Tibial nerve (tissue), 4 donors: ENCODE measurements around the gene RYR1. TPM values are rescaled to one million over a fixed set of nuclear protein-coding genes. Genes with fewer than 3 reads are reported as not detected.

Experiments
- DNase-seq, 2 donors: peaks; one replicate each; pipeline ENCODE4 v3.0.0-alpha.2; 2019; ENCODE audit warnings: low spot score in 2 of 2
- H3K27ac ChIP-seq, 4 donors: fragments of 200-600 bp; sonication (generic) in 3 of 4; one replicate each; pipeline ENCODE4 v1.5.1; 2017 to 2019; ENCODE audit warnings: mild to moderate bottlenecking in 1 of 4
- H3K27me3 ChIP-seq, 2 donors: fragments of 200-600 bp; sonication (generic) in 1 of 2; one replicate each; pipeline versions ENCODE4 v1.5.1 to v1.6.0; 2017 to 2019
- H3K36me3 ChIP-seq, 3 donors: fragments of 200-600 bp; sonication (generic); one replicate each; pipeline ENCODE4 v1.5.1; 2018 to 2019
- H3K4me1 ChIP-seq, 4 donors: fragments of 200-600 bp; sonication (generic) in 3 of 4; one replicate each; pipeline ENCODE4 v1.5.1; 2017 to 2019
- H3K4me3 ChIP-seq, 4 donors: fragments of 200-600 bp; sonication (generic) in 3 of 4; one replicate each; pipeline ENCODE4 v1.5.1; 2017 to 2019; ENCODE audit warnings: mild to moderate bottlenecking in 1 of 4, moderate library complexity in 1 of 4
- H3K9me3 ChIP-seq, 4 donors: fragments of 200-600 bp; sonication (generic) in 3 of 4; one replicate each; pipeline ENCODE4 v1.5.1; 2017 to 2019
- EP300 ChIP-seq, 2 donors: sonication (generic); formaldehyde crosslinking; IDR thresholded peaks; one replicate each; pipeline ENCODE4 v1.6.1; 2017; ENCODE audit warnings: antibody characterized with exemption in 2 of 2, mild to moderate bottlenecking in 1 of 2
- POLR2A ChIP-seq, 2 donors: fragments of 450-650 bp; IDR thresholded peaks; one replicate each; pipeline ENCODE4 v1.6.1; 2017; ENCODE audit warnings: antibody characterized with exemption in 2 of 2, mild to moderate bottlenecking in 2 of 2, moderate library complexity in 2 of 2
- WGBS, 2 donors: methylation state at CpG; one replicate each; pipeline ENCODE4 v1.1.5; 2018; 5-methylcytosine and 5-hydroxymethylcytosine counted together
- total RNA-seq, 4 donors: library from RNA; depleted of rRNA; stranded (reverse); fragments of >200 nt; gene quantifications; one replicate each; pipeline ENCODE4 v1.1.0, GENCODE V29; 2016
- TF ChIP-seq, protein P1 (sequence below), 5 experiments: fragments of 200-600 bp in 3 of 5; fragments of 450-650 bp in 2 of 5; sonication (generic) in 3 of 5; IDR thresholded peaks; one replicate each; pipeline ENCODE4 v1.5.1; 2016 to 2019; ENCODE audit warnings: antibody characterized with exemption in 5 of 5, mild to moderate bottlenecking in 3 of 5, moderate library complexity in 2 of 5

Gene RYR1
- total RNA-seq, 4 donors from 2014 or later = 5.7 to 18.1 (median 12.0) TPM

DNA sequence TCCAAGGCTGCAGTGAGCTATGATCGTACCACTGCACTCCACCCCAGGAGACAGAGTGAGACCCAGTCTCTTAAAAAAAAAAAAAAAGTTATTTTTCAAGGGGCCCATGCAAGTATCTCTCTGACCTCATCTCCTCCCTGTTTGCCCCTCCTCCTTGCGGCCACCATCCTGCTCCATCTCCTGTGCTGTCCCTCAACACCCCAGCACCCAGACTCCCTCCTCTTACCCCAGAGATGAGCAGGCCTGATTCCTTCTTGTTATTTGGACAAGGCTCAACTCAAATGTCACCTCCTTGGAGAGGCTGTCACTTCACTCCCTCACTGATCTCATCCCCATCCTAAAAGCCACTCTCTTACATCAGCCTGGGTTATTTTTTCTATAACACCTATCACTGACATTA is 4.4 kb downstream of the RYR1 start:
- no peaks in the 10 kb centered on the region for H3K36me3 ChIP-seq
- H3K4me1 ChIP-seq = peaks cover 0 to 4% (median 0%) of the 10 kb centered on the region in 4 donors
- peaks cover 0 to 33% of the 10 kb centered on the region in 2 donors for H3K27me3 ChIP-seq
- no peak for DNase-seq
- no peaks in the 10 kb centered on the region for H3K9me3 ChIP-seq
- H3K4me3 ChIP-seq = no peak overlapping the region
- H3K27ac ChIP-seq = no peak overlapping the region
- TF ChIP-seq POLR2A (IDR thresholded peaks at IDR 0.05) (no peak), EP300 (IDR thresholded peaks at IDR 0.05) (no peak)
- TF ChIP-seq, protein P1, sequence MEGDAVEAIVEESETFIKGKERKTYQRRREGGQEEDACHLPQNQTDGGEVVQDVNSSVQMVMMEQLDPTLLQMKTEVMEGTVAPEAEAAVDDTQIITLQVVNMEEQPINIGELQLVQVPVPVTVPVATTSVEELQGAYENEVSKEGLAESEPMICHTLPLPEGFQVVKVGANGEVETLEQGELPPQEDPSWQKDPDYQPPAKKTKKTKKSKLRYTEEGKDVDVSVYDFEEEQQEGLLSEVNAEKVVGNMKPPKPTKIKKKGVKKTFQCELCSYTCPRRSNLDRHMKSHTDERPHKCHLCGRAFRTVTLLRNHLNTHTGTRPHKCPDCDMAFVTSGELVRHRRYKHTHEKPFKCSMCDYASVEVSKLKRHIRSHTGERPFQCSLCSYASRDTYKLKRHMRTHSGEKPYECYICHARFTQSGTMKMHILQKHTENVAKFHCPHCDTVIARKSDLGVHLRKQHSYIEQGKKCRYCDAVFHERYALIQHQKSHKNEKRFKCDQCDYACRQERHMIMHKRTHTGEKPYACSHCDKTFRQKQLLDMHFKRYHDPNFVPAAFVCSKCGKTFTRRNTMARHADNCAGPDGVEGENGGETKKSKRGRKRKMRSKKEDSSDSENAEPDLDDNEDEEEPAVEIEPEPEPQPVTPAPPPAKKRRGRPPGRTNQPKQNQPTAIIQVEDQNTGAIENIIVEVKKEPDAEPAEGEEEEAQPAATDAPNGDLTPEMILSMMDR (IDR thresholded peaks at IDR 0.05) = no peak
- 71 to 78% methylated on average over 2 of the region's 2 CpGs for WGBS, 2 donors

DNA sequence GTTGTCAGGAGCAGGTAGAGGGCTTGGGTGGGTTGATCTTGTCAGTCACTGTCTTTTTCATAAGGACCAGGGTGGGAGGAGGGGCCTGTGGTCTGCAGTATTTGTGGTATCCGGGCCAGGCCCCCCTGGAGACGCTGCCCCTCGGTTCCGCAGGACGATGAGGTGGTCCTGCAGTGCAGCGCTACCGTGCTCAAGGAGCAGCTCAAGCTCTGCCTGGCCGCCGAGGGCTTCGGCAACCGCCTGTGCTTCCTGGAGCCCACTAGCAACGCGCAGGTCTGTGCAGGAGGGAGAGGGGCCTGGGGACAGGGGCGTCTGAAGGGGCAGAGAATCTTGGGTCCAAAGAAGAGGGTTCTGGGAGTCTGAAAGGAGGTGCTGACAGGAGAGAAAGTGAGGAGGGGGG is 7.1 kb downstream of the RYR1 start:
- TF ChIP-seq, protein P1 (IDR thresholded peaks at IDR 0.05) = no peak
- no peak for TF ChIP-seq POLR2A (IDR thresholded peaks at IDR 0.05)
- TF ChIP-seq EP300 (IDR thresholded peaks at IDR 0.05) = no peak
- 66 to 70% methylated on average over 14 of the region's 14 CpGs for WGBS, 2 donors

DNA sequence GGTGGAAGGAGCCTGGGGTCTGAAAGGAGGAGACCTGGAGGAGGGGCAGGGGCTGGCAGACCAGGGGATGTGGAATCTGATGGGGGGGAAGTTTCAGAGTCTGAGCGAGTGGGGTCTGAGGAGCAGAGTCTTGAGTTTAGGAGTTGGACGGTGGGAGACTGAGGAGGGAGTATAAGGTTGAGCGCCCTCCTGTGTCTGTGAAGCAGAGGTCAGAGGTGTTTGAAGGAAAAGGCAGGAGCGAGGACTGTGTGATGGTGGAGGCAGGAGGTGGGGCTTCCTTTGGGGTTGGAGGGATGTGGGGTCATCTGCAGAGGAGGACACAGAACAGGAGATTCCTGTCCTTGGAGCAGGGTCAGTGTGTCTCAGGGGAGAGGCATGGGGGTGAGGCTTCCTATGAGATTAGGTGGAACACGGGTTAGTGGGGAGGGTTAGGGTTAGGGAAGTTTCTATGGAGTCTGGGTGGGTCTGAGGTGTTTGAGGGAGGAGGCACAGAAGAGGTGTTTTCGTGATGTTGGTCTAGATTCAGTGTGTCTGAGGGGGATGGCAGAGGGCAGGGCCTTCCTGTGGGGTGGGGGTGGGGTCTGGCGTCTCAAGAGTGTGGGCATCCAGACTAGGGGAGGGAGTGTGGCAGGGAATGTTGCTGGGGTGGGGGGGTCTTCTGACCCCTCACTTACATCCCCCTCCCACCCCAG is 8.3 kb downstream of the RYR1 start:
- H3K4me3 ChIP-seq = no peak overlapping the region
- no peaks in the 10 kb centered on the region for H3K27me3 ChIP-seq
- no peak overlapping the region for H3K27ac ChIP-seq
- no peak for TF ChIP-seq POLR2A (IDR thresholded peaks at IDR 0.05)
- TF ChIP-seq, protein P1 (IDR thresholded peaks at IDR 0.05) = no peak
- TF ChIP-seq EP300 (IDR thresholded peaks at IDR 0.05) = no peak
- WGBS, 2 donors = 30 to 47% methylated on average over 6 to 7 of the region's 7 CpGs
- no peaks in the 10 kb centered on the region for H3K4me1 ChIP-seq
- no peaks in the 10 kb centered on the region for H3K36me3 ChIP-seq
- no peak for DNase-seq
- no peaks in the 10 kb centered on the region for H3K9me3 ChIP-seq

More for the DNA sequence above, 7.1 kb downstream of the RYR1 start:
- H3K36me3 ChIP-seq = no peaks in the 10 kb centered on the region
- no peaks in the 10 kb centered on the region for H3K4me1 ChIP-seq
- no peak for DNase-seq
- H3K9me3 ChIP-seq = no peaks in the 10 kb centered on the region
- H3K27ac ChIP-seq = no peak overlapping the region
- H3K4me3 ChIP-seq = no peak overlapping the region
- peaks cover 0 to 7% of the 10 kb centered on the region in 2 donors for H3K27me3 ChIP-seq

DNA sequence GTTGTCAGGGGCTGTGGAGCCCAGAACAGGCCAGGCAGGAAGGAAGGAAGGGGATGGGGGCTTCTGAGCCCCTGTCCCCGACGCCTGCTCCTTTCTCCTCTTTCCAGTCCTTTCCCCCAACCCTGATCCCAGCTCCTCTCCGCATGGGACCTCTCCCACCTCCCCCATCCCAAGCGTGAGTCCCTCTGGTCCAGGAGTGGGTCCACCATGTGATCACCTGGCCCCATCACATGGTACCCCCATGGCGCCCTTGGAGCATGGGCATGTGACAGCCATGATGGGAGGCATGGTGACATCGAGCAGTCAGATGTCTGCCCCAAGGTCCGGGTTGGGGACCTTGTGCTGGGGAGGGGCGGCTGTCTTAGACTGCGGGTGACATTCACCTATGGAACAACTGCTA is 9.2 kb downstream of the RYR1 start:
- H3K27ac ChIP-seq = no peak overlapping the region
- no peak for DNase-seq
- no peak overlapping the region for H3K4me3 ChIP-seq
- H3K9me3 ChIP-seq = no peaks in the 10 kb centered on the region
- no peaks in the 10 kb centered on the region for H3K36me3 ChIP-seq
- TF ChIP-seq EP300 (IDR thresholded peaks at IDR 0.05) = no peak
- TF ChIP-seq, protein P1 (IDR thresholded peaks at IDR 0.05) = no peak
- TF ChIP-seq POLR2A (IDR thresholded peaks at IDR 0.05) = no peak
- no peaks in the 10 kb centered on the region for H3K4me1 ChIP-seq
- no peaks in the 10 kb centered on the region for H3K27me3 ChIP-seq
- WGBS, 2 donors = 89% methylated on average over 8 to 9 of the region's 9 CpGs

DNA sequence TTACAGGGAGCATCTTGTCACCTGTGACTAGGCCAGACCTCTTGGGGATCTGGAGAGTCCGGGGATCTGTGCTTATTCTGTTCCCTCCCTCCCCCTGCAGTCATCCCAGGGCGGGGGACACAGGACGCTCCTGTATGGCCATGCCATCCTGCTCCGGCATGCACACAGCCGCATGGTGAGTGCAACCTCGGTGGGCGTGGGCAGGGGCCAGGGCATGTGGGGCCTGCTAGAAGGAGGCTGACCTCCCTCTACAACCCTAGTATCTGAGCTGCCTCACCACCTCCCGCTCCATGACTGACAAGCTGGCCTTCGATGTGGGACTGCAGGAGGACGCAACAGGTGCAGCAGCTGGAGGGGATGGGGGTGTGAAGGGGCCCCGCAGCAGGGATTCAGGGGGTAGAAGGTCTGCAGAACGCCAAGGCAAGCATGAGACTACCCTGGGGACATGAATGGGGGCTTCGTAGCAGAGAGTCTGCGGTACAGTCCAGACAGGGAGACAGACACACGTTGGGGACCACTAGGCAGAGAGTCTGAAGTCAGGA is 10.0 kb downstream of the RYR1 start:
- Histone ChIP-seq H3K27me3 (no peaks in the 10 kb centered on the region), H3K9me3 (no peaks in the 10 kb centered on the region), H3K36me3 (no peaks in the 10 kb centered on the region), H3K4me3 (no peak overlapping the region), H3K4me1 (no peaks in the 10 kb centered on the region), H3K27ac (no peak overlapping the region)
- TF ChIP-seq, protein P1 (IDR thresholded peaks at IDR 0.05) = no peak
- TF ChIP-seq EP300 (IDR thresholded peaks at IDR 0.05) (no peak), POLR2A (IDR thresholded peaks at IDR 0.05) (no peak)
- no peak for DNase-seq
- 84 to 88% methylated on average over 12 to 14 of the region's 15 CpGs for WGBS, 2 donors
